WERI-Rb-1 (cell line): ENCODE results near the gene ADCYAP1R1.

Source experiments
- DNase-seq: peaks from one replicate; pipeline ENCODE4 v3.0.0-alpha.2; 2020
- H3K27ac ChIP-seq: fragments of 250-450 bp; sonication (Bioruptor Pico); 2 replicates; pipeline ENCODE4 v1.5.1; 2020; ENCODE audit warnings: mild to moderate bottlenecking, moderate library complexity
- H3K27me3 ChIP-seq: fragments of 250-450 bp; sonication (Bioruptor Pico); 2 replicates; pipeline ENCODE4 v1.5.1; 2021; ENCODE audit warnings: mild to moderate bottlenecking, low read depth, moderate library complexity; ENCODE audit not compliant: insufficient read depth, severe bottlenecking
- H3K36me3 ChIP-seq: fragments of 250-450 bp; sonication (Bioruptor Pico); 2 replicates; pipeline ENCODE4 v1.5.1; 2020; ENCODE audit warnings: mild to moderate bottlenecking, moderate library complexity
- H3K4me3 ChIP-seq: 2 replicates; pipeline ENCODE4 v1.5.1; 2011; ENCODE audit warnings: low read depth, mild to moderate bottlenecking, control low read depth, low read length
- H3K9me3 ChIP-seq: fragments of 250-450 bp; sonication (Bioruptor Pico); 2 replicates; pipeline ENCODE4 v1.5.1; 2021; ENCODE audit warnings: mild to moderate bottlenecking, moderate library complexity; ENCODE audit not compliant: severe bottlenecking
- TF ChIP-seq, protein P1 (sequence below): IDR thresholded peaks from 2 replicates; pipeline ENCODE4 v1.5.1; 2011; ENCODE audit warnings: low read depth, mild to moderate bottlenecking, control low read depth, inconsistent platforms, low read length

The ADCYAP1R1 gene

DNA sequence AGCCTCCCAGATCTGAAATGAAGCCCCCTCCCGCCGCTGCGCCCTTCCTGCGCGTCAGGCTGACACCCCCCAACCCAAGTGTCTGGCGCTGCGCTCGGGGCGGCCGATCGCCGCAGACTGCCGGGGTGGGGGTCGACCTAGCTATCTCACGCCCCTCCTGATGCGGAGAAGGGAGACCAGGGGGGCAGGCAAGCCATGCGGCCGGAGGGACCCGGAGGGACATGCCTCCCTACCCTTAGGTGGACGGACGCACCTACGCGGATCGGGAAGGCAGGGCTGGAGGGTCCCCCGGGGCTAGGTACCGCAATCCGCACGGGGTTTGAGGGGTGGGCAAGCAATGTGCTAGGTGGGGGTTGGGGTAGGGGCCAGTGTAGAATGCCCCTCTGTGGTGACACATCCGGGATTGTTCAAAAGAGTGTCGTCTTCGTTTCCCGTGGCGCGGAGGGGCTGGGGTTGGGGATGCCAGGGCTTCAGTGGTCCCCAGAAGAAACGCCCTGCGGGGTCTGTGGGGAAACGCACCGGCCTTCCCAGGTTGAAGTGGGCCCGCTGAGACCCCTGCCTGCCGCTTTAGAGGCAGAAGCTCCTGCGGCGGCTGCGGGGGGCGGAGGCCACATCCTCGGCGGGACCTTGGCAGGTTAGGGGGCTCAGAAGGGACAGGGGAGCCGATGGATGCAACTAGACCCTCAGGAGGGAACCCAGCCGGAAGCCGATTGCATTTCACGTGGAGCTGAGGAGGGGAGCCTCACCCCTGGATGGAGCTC, 913 bp downstream of the ADCYAP1R1 start:
- H3K36me3 ChIP-seq, result no peaks in the 10 kb centered on the region
- no peaks in the 10 kb centered on the region for H3K9me3 ChIP-seq
- TF ChIP-seq, protein P1, sequence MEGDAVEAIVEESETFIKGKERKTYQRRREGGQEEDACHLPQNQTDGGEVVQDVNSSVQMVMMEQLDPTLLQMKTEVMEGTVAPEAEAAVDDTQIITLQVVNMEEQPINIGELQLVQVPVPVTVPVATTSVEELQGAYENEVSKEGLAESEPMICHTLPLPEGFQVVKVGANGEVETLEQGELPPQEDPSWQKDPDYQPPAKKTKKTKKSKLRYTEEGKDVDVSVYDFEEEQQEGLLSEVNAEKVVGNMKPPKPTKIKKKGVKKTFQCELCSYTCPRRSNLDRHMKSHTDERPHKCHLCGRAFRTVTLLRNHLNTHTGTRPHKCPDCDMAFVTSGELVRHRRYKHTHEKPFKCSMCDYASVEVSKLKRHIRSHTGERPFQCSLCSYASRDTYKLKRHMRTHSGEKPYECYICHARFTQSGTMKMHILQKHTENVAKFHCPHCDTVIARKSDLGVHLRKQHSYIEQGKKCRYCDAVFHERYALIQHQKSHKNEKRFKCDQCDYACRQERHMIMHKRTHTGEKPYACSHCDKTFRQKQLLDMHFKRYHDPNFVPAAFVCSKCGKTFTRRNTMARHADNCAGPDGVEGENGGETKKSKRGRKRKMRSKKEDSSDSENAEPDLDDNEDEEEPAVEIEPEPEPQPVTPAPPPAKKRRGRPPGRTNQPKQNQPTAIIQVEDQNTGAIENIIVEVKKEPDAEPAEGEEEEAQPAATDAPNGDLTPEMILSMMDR, result no peak
- DNase-seq, result no peak
- peaks cover 7% of the 10 kb centered on the region for H3K27me3 ChIP-seq
- H3K27ac ChIP-seq, result no peak overlapping the region
- peak overlapping the region; percentile 44 for H3K4me3 ChIP-seq

DNA sequence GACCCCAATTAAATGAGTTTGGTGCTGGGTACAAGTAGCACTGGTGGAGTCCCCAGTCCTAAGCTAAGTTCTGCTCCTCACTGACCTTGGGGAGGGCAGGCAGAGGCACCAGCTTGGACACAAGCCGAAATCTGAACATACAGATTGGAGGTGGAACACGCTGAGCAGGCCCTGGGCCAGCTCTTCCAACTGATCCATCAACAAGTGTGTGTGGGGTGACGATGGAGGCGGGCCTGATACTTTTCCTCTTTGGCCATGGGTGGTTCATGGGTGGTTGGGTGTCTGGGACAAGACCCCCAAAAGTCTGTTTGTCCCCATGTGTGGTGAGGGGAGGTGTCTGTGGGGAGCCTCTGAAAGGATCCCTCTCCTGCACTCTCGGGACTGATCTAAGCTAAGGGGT, 1.9 kb downstream of the ADCYAP1R1 start:
- Histone ChIP-seq H3K27ac (no peak overlapping the region), H3K36me3 (no peaks in the 10 kb centered on the region), H3K27me3 (peaks cover 7% of the 10 kb centered on the region), H3K4me3 (no peak overlapping the region), H3K9me3 (no peaks in the 10 kb centered on the region)
- TF ChIP-seq, protein P1, result no peak
- DNase-seq, result no peak

DNA sequence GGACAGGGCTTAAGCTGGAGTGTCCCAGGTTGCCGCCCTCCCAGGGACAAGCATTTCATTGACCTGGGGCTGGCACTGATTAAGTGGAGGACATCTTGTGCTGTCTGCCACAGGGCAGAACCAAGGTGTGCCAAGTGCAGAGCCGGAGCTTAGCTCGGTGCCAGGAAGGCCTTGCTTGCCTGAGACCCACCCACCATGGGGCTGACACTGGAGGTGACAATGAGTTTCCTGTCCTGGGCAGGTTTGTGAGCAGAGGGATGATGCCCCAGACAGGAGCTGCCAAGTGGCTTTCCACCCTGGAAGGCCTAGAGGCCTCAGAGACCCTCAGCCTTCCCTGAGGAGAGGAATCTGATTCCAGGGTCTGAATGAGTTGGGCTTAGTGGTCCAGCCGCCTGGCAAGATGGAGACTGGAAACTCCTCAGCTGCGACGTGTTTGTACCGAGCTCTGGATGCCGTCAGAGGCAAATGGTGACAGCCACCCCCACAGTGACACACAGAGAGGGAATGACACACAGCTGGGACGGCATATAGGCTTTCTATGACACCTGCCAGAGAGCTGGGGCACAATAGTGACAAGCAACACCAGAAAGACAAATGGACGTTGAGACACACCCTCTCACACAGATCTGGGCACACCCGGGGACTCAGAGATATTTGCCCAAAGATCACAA, 2.6 kb downstream of the ADCYAP1R1 start:
- Histone ChIP-seq H3K27me3 (peaks cover 7% of the 10 kb centered on the region), H3K9me3 (no peaks in the 10 kb centered on the region), H3K4me3 (no peak overlapping the region), H3K27ac (no peak overlapping the region), H3K36me3 (no peaks in the 10 kb centered on the region)
- TF ChIP-seq, protein P1, result no peak
- no peak for DNase-seq

DNA sequence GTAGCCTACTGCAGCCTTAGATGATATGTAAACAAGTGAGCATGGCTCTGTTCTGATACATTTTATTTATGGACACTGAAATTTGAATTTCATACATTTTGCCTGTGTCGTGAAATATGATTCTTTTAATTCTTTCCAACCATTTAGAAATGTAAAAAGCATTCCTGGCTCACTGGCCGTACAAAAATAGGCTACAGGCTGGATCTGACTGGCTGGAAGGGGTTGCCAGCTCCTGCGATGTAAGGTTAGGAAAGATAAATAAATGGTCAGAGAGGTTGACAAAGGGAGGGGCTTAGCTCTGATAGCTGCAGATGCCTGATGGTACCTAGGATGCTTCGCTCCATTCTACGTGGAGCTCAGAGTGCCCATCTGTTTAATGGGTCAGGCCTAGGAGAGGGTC, 3.4 kb downstream of the ADCYAP1R1 start:
- Histone ChIP-seq H3K27me3 (peaks cover 7% of the 10 kb centered on the region), H3K36me3 (no peaks in the 10 kb centered on the region), H3K9me3 (no peaks in the 10 kb centered on the region), H3K27ac (no peak overlapping the region), H3K4me3 (no peak overlapping the region)
- TF ChIP-seq, protein P1, result no peak
- DNase-seq, result no peak

DNA sequence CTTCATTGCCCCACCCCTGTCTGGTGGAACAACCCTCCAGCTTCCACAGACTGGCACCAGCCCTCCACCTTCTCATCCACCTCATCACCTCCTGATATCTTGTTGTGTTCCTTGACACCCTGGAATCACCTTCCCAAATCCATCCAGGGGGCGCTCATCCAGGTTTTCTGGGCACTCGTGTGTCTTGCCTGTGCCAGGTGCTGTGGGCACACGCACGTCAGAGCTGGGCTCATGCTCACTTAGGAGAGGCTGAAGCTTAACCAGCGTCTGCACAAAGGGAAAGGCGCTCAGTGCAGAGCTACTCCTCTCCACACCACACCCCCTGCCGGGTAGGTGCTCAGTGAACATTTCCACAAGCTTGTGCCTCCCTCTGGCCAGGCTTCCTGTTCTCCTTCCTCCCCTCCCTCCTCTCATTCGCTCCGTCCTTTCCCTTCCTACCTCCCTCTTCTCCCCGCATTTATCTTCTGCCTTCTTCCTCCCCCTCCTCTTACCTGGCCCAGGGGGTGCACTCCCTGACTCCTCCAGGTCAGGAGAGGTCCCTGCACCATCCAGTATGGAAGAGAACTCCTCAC, 4.8 kb downstream of the ADCYAP1R1 start:
- Histone ChIP-seq H3K4me3 (no peak overlapping the region), H3K9me3 (no peaks in the 10 kb centered on the region), H3K27ac (no peak overlapping the region), H3K27me3 (peaks cover 7% of the 10 kb centered on the region), H3K36me3 (no peaks in the 10 kb centered on the region)
- DNase-seq, result no peak
- TF ChIP-seq, protein P1, result 0 out of 2 replicates have a peak, but pooled peaks have one; percentile 21
